ENCODE results near the gene CMTM8.

CMTM8 gene

DNA sequence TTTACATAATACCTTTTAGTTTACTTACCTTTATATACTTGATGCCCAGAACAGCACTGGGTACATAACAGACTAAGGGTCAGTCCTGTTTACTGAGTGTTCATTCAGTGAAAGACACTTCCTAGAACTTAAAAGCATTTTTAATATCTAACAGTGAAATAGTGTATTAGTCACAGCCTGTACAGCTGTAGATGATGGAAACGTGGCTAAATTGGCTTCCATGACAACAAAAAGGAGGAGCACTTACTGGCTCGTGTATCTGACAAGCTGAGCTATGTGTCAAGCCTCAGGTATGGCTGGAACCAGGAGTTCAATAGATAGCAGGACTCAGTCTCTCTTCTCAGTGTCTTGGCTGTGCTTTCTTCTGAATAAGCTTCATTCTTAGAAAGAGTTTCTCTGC is 40.2 kb downstream of the CMTM8 start:
- no peak for TF ChIP-seq CTCF (IDR thresholded peaks at IDR 0.05; ENCODE audit: low read depth, low read length)
- no peak overlapping the region for H3K4me3 ChIP-seq (ENCODE audit: low read depth, low read length)

DNA sequence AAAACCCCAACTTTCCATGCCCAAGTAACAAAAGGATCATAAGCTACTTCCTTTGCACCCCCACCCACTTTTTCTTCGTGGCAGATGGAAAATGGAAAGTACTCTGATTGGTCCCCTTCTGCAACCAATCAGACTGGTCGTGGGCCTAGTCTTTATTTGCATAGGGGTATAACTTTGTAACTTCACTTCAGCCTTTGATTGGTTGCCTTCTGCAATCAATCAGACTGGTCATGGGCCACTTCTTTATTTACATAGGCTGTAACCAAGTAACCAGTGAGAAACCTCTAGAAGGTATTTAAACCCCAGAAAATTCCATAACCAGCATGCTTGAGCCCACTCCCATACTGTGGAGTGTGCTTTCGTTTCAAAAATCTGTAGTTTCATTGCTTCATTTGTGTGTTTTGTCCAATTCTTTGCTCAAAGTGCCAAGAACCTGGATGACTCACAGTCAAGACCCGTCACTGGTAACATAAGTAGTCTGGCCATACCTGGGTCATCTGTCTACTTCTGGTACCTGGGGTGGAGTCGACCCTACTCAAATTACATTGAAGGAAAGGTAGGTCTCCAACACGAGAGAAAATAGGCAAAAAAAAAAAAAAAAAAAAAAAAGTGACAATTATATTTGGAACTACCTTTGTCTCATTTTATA is 41.9 kb downstream of the CMTM8 start:
- no peak for TF ChIP-seq CTCF (IDR thresholded peaks at IDR 0.05; ENCODE audit: low read depth, low read length)
- no peak overlapping the region for H3K4me3 ChIP-seq (ENCODE audit: low read depth, low read length)

DNA sequence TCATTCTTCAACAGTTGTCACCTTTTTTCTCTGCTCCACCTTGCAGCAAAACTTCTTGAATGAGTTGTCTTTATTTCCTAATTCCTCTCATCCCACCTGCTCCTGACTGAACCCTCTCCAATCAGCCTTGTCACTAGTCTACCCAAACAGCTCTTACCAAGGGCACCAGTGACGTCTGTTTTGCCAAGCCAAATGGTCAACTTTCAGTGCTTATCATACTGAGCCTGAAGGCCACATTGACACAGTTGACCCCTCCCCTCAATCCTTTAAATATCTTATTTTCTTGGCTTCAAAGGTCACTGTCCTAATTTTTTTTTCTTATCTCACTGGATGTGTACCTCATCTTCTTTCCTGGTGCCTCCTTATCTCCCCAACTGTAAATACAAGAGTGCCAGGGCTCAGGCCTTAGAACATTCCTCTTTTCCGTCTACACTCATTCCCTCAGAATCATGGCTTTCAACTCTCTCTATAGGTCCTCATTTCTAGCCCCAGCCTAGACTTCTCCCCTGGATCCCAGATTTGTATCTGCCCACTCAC is 43.2 kb downstream of the CMTM8 start:
- no peak overlapping the region for H3K4me3 ChIP-seq (ENCODE audit: low read depth, low read length)
- TF ChIP-seq CTCF (IDR thresholded peaks at IDR 0.05; ENCODE audit: low read depth, low read length) = no peak

DNA sequence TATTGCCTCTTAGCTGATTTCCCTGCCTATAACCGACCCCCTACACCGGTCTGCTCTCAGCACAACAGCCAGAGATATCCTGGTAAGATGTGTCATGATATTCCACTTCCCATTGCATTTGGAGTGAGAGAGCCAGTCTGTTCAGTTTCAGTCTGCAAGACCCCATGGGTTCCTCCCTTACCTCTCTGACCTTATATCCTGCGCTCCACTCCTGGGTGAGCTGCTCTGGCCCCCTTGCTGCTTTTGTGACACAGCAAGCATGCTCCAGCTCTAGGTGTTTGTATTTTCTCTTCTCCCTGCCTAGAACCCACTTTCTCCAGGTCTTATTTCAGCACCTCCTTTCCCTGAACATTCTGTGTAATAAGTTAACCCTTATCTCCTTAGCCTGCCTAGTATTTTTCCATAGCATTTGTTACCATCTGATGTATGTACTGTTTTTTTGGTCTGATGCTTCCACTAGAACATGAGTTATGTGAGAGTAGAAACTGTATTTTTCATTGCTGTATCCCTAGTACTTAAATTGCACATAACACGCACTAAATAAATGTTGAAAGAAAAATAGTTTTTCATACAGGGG is 44.2 kb downstream of the CMTM8 start:
- no peak for TF ChIP-seq CTCF (IDR thresholded peaks at IDR 0.05; ENCODE audit: low read depth, low read length)
- no peak overlapping the region for H3K4me3 ChIP-seq (ENCODE audit: low read depth, low read length)

- TF ChIP-seq CTCF (IDR thresholded peaks at IDR 0.05; ENCODE audit: low read depth, low read length) = no peak
- H3K4me3 ChIP-seq (ENCODE audit: low read depth, low read length) = no peak overlapping the region
Measured at GRCh38 chr3:32283304-32283703, 44.8 kb downstream of the CMTM8 start.

DNA sequence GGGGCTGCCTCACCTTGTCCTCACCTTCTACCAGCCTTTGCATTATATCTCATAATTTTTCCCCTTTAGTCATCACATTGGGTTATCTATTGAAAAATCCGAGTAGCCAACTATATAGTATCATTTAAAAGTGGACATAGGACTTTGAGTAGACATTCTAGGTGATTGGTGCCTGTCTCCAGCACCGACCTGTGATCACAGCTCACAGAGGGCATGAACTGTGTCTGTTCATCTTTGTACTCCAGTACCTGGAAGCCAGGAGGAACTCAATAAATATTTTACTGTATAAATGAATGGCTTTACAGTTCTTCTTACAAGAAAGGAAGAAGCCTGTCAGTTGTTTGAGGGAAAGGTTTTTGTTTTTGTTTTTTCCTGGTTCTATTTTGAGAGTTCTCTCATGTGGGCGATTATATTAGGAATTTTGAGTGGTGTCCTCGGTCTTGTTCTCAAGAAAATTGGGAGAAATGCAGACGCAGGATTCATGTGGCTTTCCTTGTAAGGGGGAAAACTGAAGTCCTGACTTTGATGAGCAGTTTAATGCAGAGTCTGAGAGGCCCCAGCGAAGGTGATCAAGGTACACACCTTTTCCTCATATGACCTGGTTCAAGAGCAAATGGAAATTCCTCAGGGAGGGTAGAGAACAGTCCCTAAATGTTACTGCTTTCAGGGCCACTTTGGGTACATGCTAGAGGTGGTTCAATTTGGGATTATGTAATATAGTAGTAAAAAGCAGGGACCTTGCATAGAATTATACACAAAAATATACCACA is 46.1 kb downstream of the CMTM8 start:
- no peak for TF ChIP-seq CTCF (IDR thresholded peaks at IDR 0.05; ENCODE audit: low read depth, low read length)
- H3K4me3 ChIP-seq (ENCODE audit: low read depth, low read length) = no peak overlapping the region

- no peak overlapping the region for H3K4me3 ChIP-seq (ENCODE audit: low read depth, low read length)
- no peak for TF ChIP-seq CTCF (IDR thresholded peaks at IDR 0.05; ENCODE audit: low read depth, low read length)
Measured at GRCh38 chr3:32285891-32286290, 47.4 kb downstream of the CMTM8 start.

All from WI38 (cell line).